SH-SY5Y (cell line): ENCODE data around the gene PHEX.

Experiments
- GATA2 ChIP-seq: IDR thresholded peaks from 2 replicates; pipeline ENCODE4 v1.6.1; 2011; ENCODE audit warnings: mild to moderate bottlenecking, low read depth, low read length
- GATA3 ChIP-seq: IDR thresholded peaks from 2 replicates; pipeline ENCODE4 v1.6.1; 2011; ENCODE audit warnings: low read depth, mild to moderate bottlenecking, low read length, moderate library complexity

GRCh38 chrX:22192419-22193060, 160.4 kb downstream of the PHEX start:
- TF ChIP-seq GATA3 (no peak), GATA2 (no peak)
